ENCODE results near the gene DPH1. TPM values are rescaled to one million over a fixed set of nuclear protein-coding genes. Genes with fewer than 3 reads are reported as not detected.

Gene DPH1
- total RNA-seq, 1 donor from 2014 or later = 57.3 TPM

GRCh38 chr17:2064147-2064489 lies 34.2 kb downstream of the DPH1 start:
- Mint-ChIP-seq H3K36me3 (ENCODE audit: unreplicated experiment) (peaks cover 30% of the 10 kb centered on the region), H3K4me3 (ENCODE audit: unreplicated experiment) (no peak overlapping the region), H3K9me3 (ENCODE audit: unreplicated experiment) (no peaks in the 10 kb centered on the region), H3K27me3 (ENCODE audit: unreplicated experiment) (no peaks in the 10 kb centered on the region), H3K4me1 (ENCODE audit: unreplicated experiment) (peaks cover 73% of the 10 kb centered on the region), H3K27ac (ENCODE audit: unreplicated experiment) (no peak overlapping the region)
- no peak for DNase-seq (ENCODE audit: extremely low spot score, unreplicated experiment)
- TF ChIP-seq, protein P1, sequence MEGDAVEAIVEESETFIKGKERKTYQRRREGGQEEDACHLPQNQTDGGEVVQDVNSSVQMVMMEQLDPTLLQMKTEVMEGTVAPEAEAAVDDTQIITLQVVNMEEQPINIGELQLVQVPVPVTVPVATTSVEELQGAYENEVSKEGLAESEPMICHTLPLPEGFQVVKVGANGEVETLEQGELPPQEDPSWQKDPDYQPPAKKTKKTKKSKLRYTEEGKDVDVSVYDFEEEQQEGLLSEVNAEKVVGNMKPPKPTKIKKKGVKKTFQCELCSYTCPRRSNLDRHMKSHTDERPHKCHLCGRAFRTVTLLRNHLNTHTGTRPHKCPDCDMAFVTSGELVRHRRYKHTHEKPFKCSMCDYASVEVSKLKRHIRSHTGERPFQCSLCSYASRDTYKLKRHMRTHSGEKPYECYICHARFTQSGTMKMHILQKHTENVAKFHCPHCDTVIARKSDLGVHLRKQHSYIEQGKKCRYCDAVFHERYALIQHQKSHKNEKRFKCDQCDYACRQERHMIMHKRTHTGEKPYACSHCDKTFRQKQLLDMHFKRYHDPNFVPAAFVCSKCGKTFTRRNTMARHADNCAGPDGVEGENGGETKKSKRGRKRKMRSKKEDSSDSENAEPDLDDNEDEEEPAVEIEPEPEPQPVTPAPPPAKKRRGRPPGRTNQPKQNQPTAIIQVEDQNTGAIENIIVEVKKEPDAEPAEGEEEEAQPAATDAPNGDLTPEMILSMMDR (IDR thresholded peaks at IDR 0.05) = no peak

DNA sequence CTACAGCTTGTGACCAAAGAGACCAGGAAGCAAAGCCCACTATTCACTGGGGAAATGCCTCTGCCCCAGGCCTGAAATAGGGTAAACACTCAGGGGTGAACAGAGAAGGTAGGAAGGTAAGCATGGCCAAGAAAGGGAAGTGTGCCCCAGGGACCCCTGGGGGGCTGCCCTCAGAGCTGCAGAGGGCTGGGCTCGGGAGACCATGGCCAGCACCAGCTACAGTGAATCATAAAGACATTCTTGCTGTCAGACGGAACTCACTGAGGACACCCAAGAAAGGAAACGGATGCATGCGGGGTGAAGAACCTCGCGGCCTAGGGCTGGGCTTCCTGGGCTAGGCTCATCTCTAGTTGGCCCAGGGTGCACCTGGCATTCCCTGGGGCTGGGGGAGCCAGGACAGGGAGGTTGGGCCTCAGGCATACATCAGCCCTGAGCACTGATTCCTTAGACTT lies 34.6 kb downstream of the DPH1 start:
- Mint-ChIP-seq H3K27ac (ENCODE audit: unreplicated experiment) (no peak overlapping the region), H3K4me3 (ENCODE audit: unreplicated experiment) (no peak overlapping the region), H3K4me1 (ENCODE audit: unreplicated experiment) (peaks cover 71% of the 10 kb centered on the region), H3K9me3 (ENCODE audit: unreplicated experiment) (no peaks in the 10 kb centered on the region), H3K27me3 (ENCODE audit: unreplicated experiment) (no peaks in the 10 kb centered on the region), H3K36me3 (ENCODE audit: unreplicated experiment) (peaks cover 29% of the 10 kb centered on the region)
- DNase-seq (ENCODE audit: extremely low spot score, unreplicated experiment) = no peak
- TF ChIP-seq, protein P1 (IDR thresholded peaks at IDR 0.05) = no peak

GRCh38 chr17:2064980-2065785 lies 35.2 kb downstream of the DPH1 start:
- DNase-seq (ENCODE audit: extremely low spot score, unreplicated experiment) = no peak
- H3K36me3 Mint-ChIP-seq (ENCODE audit: unreplicated experiment) = peaks cover 26% of the 10 kb centered on the region
- TF ChIP-seq, protein P1 (IDR thresholded peaks at IDR 0.05) = peak; percentile 45
- H3K4me1 Mint-ChIP-seq (ENCODE audit: unreplicated experiment) = peaks cover 70% of the 10 kb centered on the region
- H3K4me3 Mint-ChIP-seq (ENCODE audit: unreplicated experiment) = no peak overlapping the region
- H3K9me3 Mint-ChIP-seq (ENCODE audit: unreplicated experiment) = no peaks in the 10 kb centered on the region
- H3K27me3 Mint-ChIP-seq (ENCODE audit: unreplicated experiment) = no peaks in the 10 kb centered on the region
- peak overlapping the region; percentile 59 for H3K27ac Mint-ChIP-seq (ENCODE audit: unreplicated experiment)

- H3K4me1 Mint-ChIP-seq (ENCODE audit: unreplicated experiment) = peaks cover 70% of the 10 kb centered on the region
- H3K36me3 Mint-ChIP-seq (ENCODE audit: unreplicated experiment) = peaks cover 21% of the 10 kb centered on the region
- H3K27me3 Mint-ChIP-seq (ENCODE audit: unreplicated experiment) = no peaks in the 10 kb centered on the region
- H3K4me3 Mint-ChIP-seq (ENCODE audit: unreplicated experiment) = no peak overlapping the region
- no peaks in the 10 kb centered on the region for H3K9me3 Mint-ChIP-seq (ENCODE audit: unreplicated experiment)
- peak overlapping the region; percentile 67 for H3K27ac Mint-ChIP-seq (ENCODE audit: unreplicated experiment)
- DNase-seq (ENCODE audit: extremely low spot score, unreplicated experiment) = no peak
- TF ChIP-seq, protein P1 (IDR thresholded peaks at IDR 0.05) = no peak
Measured at GRCh38 chr17:2065949-2066400, 36.0 kb downstream of the DPH1 start.

DNA sequence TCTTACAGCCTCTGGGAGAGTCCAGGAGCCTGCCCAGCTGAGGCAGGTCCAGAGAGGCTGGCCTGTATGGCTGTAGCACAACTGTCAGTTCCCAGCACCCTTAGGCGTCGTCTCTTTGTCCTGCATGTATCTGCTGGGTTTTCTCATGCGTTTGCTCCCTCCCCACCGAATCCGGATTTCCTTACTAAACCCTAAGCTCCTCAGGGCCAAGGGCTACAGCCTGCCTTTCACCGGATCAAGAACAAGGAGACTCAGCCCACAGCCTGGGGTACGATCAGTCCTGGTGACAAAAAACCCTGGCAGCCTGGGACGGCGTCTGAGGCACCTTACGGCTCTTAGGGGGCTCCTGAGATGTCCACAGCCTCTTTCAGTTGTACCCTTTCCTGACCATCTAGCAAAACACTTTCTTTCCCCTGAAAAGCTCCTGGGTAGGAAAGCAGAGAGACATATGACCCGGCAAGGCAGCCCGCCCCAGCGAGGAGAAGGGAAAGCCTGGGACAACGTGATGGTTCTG lies 37.2 kb downstream of the DPH1 start:
- DNase-seq (ENCODE audit: extremely low spot score, unreplicated experiment) = no peak
- H3K9me3 Mint-ChIP-seq (ENCODE audit: unreplicated experiment) = no peaks in the 10 kb centered on the region
- H3K4me1 Mint-ChIP-seq (ENCODE audit: unreplicated experiment) = peaks cover 76% of the 10 kb centered on the region
- peak overlapping the region; percentile 73 for H3K27ac Mint-ChIP-seq (ENCODE audit: unreplicated experiment)
- no peak overlapping the region for H3K4me3 Mint-ChIP-seq (ENCODE audit: unreplicated experiment)
- peaks cover 24% of the 10 kb centered on the region for H3K36me3 Mint-ChIP-seq (ENCODE audit: unreplicated experiment)
- TF ChIP-seq, protein P1 (IDR thresholded peaks at IDR 0.05) = no peak
- no peaks in the 10 kb centered on the region for H3K27me3 Mint-ChIP-seq (ENCODE audit: unreplicated experiment)
